ENCODE results near the gene INPP5B.
A peak's percentile ranks its signal among the peaks of the same experiment; 100 is the strongest.

INPP5B gene

DNA sequence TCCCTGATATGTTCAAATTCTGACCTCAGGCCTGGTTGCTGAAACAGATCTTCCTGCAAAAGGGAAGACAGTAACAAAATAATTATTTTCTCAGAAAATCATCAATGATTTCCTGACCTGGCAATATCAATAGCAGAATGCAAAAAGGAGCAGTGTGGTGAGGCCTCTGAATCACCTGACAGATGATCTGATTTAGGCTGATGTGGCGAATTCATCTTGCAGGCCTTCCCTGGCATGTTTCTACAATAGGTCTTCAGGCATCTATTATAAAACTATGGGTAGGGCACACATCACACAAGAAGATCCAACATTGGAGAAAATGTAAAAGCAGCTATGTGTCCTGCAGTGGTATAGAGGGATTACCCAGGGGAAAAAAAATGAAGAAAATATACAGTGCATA, 80.4 kb downstream of the INPP5B start:
- TF ChIP-seq, protein P1, sequence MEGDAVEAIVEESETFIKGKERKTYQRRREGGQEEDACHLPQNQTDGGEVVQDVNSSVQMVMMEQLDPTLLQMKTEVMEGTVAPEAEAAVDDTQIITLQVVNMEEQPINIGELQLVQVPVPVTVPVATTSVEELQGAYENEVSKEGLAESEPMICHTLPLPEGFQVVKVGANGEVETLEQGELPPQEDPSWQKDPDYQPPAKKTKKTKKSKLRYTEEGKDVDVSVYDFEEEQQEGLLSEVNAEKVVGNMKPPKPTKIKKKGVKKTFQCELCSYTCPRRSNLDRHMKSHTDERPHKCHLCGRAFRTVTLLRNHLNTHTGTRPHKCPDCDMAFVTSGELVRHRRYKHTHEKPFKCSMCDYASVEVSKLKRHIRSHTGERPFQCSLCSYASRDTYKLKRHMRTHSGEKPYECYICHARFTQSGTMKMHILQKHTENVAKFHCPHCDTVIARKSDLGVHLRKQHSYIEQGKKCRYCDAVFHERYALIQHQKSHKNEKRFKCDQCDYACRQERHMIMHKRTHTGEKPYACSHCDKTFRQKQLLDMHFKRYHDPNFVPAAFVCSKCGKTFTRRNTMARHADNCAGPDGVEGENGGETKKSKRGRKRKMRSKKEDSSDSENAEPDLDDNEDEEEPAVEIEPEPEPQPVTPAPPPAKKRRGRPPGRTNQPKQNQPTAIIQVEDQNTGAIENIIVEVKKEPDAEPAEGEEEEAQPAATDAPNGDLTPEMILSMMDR (conservative IDR thresholded peaks at IDR 0.05; ENCODE audit: low read depth, low read length) = no peak
- no peak for DNase-seq (ENCODE audit: low read depth)
- H3K4me3 ChIP-seq (ENCODE audit: low read depth, low read length) = no peak overlapping the region

DNA sequence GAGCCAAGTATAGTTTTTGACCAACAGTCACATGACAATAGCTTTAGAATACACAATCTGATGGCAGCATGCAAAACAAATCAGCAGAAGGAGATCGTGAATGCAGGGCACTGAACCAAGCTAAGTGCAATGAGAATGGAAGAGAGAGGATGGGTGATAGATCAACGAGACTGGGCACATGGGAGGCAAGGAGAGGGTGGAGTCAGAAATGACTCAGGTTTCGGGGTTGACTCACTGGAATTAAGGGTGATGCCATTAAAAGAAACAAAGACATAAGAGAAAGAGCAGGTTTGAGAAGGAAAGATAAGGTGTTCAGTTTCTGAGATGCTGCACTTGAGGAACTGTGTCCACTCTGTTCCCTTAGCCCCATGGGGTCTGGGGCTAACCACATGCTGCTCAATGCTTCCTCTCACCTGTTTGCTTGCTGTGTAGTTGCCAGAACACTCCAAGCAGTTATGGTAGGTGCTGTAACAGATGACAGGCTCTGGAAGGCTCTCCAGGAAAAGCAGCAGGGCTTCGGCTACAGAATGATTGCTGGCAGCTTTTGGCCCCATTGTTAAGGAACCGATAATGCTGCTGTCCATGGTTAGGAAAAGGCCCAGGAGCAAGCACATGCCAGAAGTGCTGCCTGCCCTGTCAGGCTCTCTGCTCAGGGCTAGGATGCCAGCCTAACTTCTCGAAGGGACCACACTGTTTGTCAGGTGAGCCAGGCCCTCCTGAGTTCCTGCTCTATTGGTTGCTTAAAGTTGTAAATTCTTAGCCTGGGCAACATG, 81.3 kb downstream of the INPP5B start:
- no peak overlapping the region for H3K4me3 ChIP-seq (ENCODE audit: low read depth, low read length)
- peak; percentile 13 for DNase-seq (ENCODE audit: low read depth)
- TF ChIP-seq, protein P1 (conservative IDR thresholded peaks at IDR 0.05; ENCODE audit: low read depth, low read length) = no peak

DNA sequence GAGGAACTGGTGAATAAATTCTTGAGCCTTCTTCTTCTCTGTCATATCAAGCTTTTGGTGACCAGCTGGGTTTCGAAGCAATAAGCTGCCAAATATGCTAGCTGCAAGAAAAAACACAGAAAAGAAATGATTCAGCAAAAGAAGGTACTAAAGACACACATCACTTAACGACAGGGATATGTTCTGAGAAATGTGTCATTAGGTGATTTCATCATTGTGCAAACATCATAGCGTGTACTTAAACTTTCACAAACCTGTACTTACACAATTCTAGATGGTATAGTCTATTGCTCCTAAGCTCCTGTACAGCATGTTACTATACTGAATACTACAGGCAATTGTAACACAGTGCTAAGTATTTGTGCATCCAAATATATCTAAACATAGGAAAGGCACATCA, 84.5 kb downstream of the INPP5B start:
- TF ChIP-seq, protein P1 (conservative IDR thresholded peaks at IDR 0.05; ENCODE audit: low read depth, low read length) = no peak
- no peak for DNase-seq (ENCODE audit: low read depth)

DNA sequence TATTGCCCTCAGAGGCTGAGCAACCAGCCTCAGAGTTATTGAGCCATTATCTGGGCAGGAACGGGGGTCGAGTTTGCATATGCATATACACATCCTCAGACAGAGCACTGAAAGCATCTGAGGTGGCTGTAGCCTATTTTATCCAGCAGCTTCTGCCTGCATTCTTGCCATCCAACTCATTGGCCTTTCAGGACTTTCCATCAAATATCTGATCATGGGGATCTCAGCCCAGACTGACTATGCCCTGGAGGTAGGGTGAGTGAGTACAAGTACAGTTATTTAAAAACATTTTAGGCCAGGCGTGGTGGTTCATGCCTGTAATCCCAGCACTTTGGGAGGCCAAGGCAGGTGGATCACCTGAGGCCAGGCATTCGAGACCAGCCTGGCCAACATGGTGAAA, 85.7 kb downstream of the INPP5B start:
- no peak for DNase-seq (ENCODE audit: low read depth)
- TF ChIP-seq, protein P1 (conservative IDR thresholded peaks at IDR 0.05; ENCODE audit: low read depth, low read length) = no peak
- H3K4me3 ChIP-seq (ENCODE audit: low read depth, low read length) = no peak overlapping the region

More for the DNA sequence above, 84.5 kb downstream of the INPP5B start:
- H3K4me3 ChIP-seq (ENCODE audit: low read depth, low read length) = no peak overlapping the region

DNA sequence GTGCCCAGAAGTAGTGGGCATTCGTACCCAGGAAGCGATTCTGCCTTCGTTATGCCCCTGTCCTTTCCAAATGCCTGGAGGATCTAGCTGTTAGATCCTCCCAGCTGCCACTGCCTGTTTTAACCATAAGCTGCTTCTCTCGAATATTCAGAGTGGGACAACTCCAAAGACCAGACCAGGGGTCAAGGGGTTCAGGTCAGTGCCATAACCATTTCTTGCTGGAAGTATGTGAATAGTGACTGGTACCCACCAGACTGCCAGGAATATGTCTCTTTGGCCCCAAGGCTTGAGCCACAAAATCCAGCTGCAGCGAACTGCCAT, 86.5 kb downstream of the INPP5B start:
- H3K4me3 ChIP-seq (ENCODE audit: low read depth, low read length) = peak overlapping the region; percentile 99
- TF ChIP-seq, protein P1 (conservative IDR thresholded peaks at IDR 0.05; ENCODE audit: low read depth, low read length) = no peak
- DNase-seq (ENCODE audit: low read depth) = no peak

DNA sequence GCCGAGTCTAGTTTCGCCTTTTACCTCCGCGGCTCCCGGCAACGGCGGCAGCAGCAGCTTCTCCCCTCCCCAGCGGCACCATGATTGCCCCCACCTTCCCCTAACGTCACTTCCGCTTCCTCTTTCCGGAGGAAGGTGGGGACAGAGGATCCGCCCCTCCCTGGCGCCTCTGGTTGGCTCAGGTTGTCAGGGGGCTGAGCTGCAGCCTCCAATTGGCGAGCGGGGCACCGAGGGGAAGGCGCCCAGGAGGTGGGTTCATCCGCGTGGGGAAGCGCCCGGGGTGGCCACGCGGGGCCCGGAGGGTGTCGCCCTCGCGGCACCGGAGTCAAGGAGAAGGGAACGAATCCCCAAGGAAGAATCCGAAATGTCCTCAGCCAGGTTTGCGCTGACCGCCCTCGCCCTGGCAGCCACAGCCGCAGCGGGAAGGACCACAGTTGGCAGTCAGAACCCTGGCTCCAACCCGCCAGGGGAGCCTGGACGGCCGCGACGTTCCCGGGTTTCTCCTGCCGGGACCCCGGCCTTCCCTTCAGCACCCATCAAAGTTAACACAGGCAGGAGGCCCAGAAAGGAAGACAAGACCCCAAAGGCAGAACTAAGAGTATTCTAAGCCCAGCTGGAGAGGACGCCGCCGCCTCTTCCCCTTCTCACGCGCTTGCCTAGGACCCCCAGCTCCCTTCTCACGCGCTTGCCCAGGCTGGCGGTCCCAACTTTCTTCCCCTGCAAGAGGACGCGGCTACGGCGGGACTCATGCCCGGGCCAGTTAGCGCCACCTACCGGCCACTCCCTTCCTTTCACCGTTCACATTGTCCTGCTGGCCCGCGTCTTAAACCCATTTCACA, 87.1 kb downstream of the INPP5B start, which contains the start of gene MTF1:
Gene MTF1, minus strand, starts transcription at position 86 of the 839 bp plus-strand sequence. CDS start 1,934 bp downstream, outside the sequence.
- peak within 1 kb of the TSS; percentile 99 for H3K4me3 ChIP-seq (ENCODE audit: low read depth, low read length)
- TF ChIP-seq, protein P1 (conservative IDR thresholded peaks at IDR 0.05; ENCODE audit: low read depth, low read length) = peak; percentile 88
- peak; percentile 98 for DNase-seq (ENCODE audit: low read depth)
